MM.1S (cell line): ENCODE measurements around the gene WAC.
"Not testable (repeated sequence)": the region's sequence is repeated elsewhere in the genome, so short reads cannot be mapped to it uniquely, and the experiment has no call there.

Source experiments
- EZH2 ChIP-seq: fragments of 300-600 bp; sonication (generic); optimal IDR thresholded peaks from 2 replicates; pipeline ENCODE3; 2017; ENCODE audit warnings: low read depth, mild to moderate bottlenecking, antibody characterized with exemption, low read length, mixed read lengths
- EZH2phosphoT487 ChIP-seq: fragments of 300-600 bp; sonication (generic); IDR thresholded peaks from 2 replicates; pipeline ENCODE4 v1.6.1; 2018; ENCODE audit warnings: antibody characterized with exemption, low read length
- TF ChIP-seq, protein P1 (sequence below): fragments of 300-600 bp; sonication (generic); IDR thresholded peaks from 2 replicates; pipeline ENCODE4 v1.5.1; 2016; ENCODE audit warnings: antibody characterized with exemption, low read length, mixed read lengths

DNA sequence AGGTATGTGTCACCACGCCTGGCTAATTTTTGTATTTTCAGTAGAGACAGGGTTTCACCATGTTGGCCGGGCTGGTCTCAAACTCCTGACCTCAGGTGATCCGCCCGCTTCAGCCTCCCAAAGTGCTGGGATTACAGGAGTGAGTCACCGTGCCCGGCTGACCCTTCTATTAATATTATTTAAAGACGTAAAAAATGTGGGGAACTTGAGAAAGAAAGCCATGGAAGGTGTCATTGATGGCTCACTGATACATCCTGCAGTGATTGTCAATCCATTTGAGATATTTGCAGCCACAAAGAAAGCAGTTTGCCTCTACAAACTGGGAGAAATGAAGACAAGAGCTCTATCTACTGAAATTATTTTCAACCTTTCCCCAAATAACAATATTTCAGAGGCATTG, 125.9 kb downstream of the WAC start:
- TF ChIP-seq EZH2phosphoT487, EZH2: not testable (repeated sequence)
- TF ChIP-seq, protein P1, sequence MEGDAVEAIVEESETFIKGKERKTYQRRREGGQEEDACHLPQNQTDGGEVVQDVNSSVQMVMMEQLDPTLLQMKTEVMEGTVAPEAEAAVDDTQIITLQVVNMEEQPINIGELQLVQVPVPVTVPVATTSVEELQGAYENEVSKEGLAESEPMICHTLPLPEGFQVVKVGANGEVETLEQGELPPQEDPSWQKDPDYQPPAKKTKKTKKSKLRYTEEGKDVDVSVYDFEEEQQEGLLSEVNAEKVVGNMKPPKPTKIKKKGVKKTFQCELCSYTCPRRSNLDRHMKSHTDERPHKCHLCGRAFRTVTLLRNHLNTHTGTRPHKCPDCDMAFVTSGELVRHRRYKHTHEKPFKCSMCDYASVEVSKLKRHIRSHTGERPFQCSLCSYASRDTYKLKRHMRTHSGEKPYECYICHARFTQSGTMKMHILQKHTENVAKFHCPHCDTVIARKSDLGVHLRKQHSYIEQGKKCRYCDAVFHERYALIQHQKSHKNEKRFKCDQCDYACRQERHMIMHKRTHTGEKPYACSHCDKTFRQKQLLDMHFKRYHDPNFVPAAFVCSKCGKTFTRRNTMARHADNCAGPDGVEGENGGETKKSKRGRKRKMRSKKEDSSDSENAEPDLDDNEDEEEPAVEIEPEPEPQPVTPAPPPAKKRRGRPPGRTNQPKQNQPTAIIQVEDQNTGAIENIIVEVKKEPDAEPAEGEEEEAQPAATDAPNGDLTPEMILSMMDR, result not testable (repeated sequence)
